GM12878 (cell line): ENCODE measurements around the gene CWC25. TPM values are rescaled to one million over a fixed set of nuclear protein-coding genes. Genes with fewer than 3 reads are reported as not detected.

Experiments
- CHD1 ChIP-seq: IDR thresholded peaks from 2 replicates; pipeline ENCODE4 v1.6.1; 2012; ENCODE audit warnings: low read depth, low read length, improper control_type of control experiment
- GABPA ChIP-seq: IDR thresholded peaks from 2 replicates; pipeline ENCODE4 v1.6.1; 2014; ENCODE audit warnings: antibody characterized with exemption, low read depth, mild to moderate bottlenecking, inconsistent platforms
- GATAD2B ChIP-seq: fragments of 450-650 bp; conservative IDR thresholded peaks from 2 replicates; pipeline ENCODE4 v1.6.1; 2017; ENCODE audit warnings: low read depth, mild to moderate bottlenecking, moderate library complexity
- IRF3 ChIP-seq: fragments of 450-650 bp; IDR thresholded peaks from 2 replicates; pipeline ENCODE4 v1.6.1; 2014; ENCODE audit warnings: mild to moderate bottlenecking
- KLF5 ChIP-seq: fragments of 450-650 bp; IDR thresholded peaks from 2 replicates; pipeline ENCODE4 v1.6.1; 2014; ENCODE audit warnings: mild to moderate bottlenecking; ENCODE audit not compliant: partially characterized antibody
- LARP7 ChIP-seq: fragments of 450-650 bp; IDR thresholded peaks from 2 replicates; pipeline ENCODE4 v1.6.1; 2017; ENCODE audit warnings: mild to moderate bottlenecking
- MYB ChIP-seq: fragments of 150-350 bp; IDR thresholded peaks from 2 replicates; pipeline ENCODE4 v1.6.1; 2014; ENCODE audit warnings: mild to moderate bottlenecking, low read depth, low read length, borderline replicate concordance
- MYC ChIP-seq: IDR thresholded peaks from 2 replicates; pipeline ENCODE4 v1.6.1; 2011; ENCODE audit warnings: mild to moderate bottlenecking, low read length, moderate library complexity, inconsistent platforms; ENCODE audit not compliant: insufficient read depth, insufficient replicate concordance, insufficient read length, severe bottlenecking
- NFYA ChIP-seq: IDR thresholded peaks from 2 replicates; pipeline ENCODE4 v1.6.1; 2011; ENCODE audit warnings: low read depth, mild to moderate bottlenecking, low read length, improper control_type of control experiment, borderline replicate concordance
- NR2F1 ChIP-seq: fragments of 450-650 bp; conservative IDR thresholded peaks from 2 replicates; pipeline ENCODE4 v1.6.1; 2017; ENCODE audit warnings: mild to moderate bottlenecking
- POLR2AphosphoS5 ChIP-seq: IDR thresholded peaks from 2 replicates; pipeline ENCODE4 v1.6.1; 2011; ENCODE audit warnings: mild to moderate bottlenecking, low read length, inconsistent platforms
- RAD21 ChIP-seq: IDR thresholded peaks from 2 replicates; pipeline ENCODE4 v1.6.1; 2011; ENCODE audit warnings: mild to moderate bottlenecking, low read depth, low read length, moderate library complexity; ENCODE audit not compliant: insufficient read depth
- RAD51 ChIP-seq: fragments of 450-650 bp; IDR thresholded peaks from 2 replicates; pipeline ENCODE4 v1.6.1; 2016; ENCODE audit warnings: moderate library complexity, mild to moderate bottlenecking, inconsistent platforms
- RBBP5 ChIP-seq: fragments of 200-600 bp; sonication (generic); conservative IDR thresholded peaks from 2 replicates; pipeline ENCODE4 v1.6.1; 2016
- SMAD1 ChIP-seq: fragments of 450-650 bp; IDR thresholded peaks from 2 replicates; pipeline ENCODE4 v1.6.1; 2018; ENCODE audit warnings: mild to moderate bottlenecking, low read depth; ENCODE audit not compliant: partially characterized antibody
- SP1 ChIP-seq: IDR thresholded peaks from one replicate; pipeline ENCODE4 v1.6.1; 2011; ENCODE audit warnings: low read depth, low read length
- SPI1 ChIP-seq: IDR thresholded peaks from 2 replicates; pipeline ENCODE4 v1.6.1; 2011; ENCODE audit warnings: low read depth, mild to moderate bottlenecking, low read length, moderate library complexity, borderline replicate concordance; ENCODE audit not compliant: insufficient read depth
- SREBF1 ChIP-seq: IDR thresholded peaks from 2 replicates; pipeline ENCODE4 v1.6.1; 2012; ENCODE audit warnings: mild to moderate bottlenecking, low read length
- TAF1 ChIP-seq: IDR thresholded peaks from 2 replicates; pipeline ENCODE4 v1.6.1; 2011; ENCODE audit warnings: mild to moderate bottlenecking, low read depth, low read length, borderline replicate concordance
- ZNF592 ChIP-seq: fragments of 450-650 bp; IDR thresholded peaks from 2 replicates; pipeline ENCODE4 v1.6.1; 2017; ENCODE audit warnings: mild to moderate bottlenecking, moderate library complexity
- ZNF687 ChIP-seq: fragments of 450-650 bp; IDR thresholded peaks from 2 replicates; pipeline ENCODE4 v1.6.1; 2017; ENCODE audit warnings: mild to moderate bottlenecking, moderate library complexity
- polyA plus RNA-seq, 11 experiments: library from polyadenylated mRNA; depleted of rRNA in 4 of 11; unstranded in 6 of 11; stranded (reverse) in 5 of 11; fragments of >200 nt; fragmentation: Nextera tagmentation in 4 of 11; fragmentation: Illumina TruSeq in 1 of 11; extraction: Ambion mirVana in 4 of 11; extraction: Trizol in 1 of 11; gene quantifications; 1 replicate in 1 of 11; 2 replicates in 10 of 11; pipeline versions ENCODE4 v1.2.1 to v1.2.3, GENCODE V29; 2011 to 2016; ENCODE audit warnings: inconsistent platforms in 2 of 11, missing spikeins in 2 of 11, low read depth in 1 of 11
- total RNA-seq, 4 experiments: library from RNA; depleted of rRNA in 3 of 4; stranded (reverse); fragments of >200 nt in 3 of 4; fragmentation: Illumina TruSeq in 1 of 4; extraction: Trizol in 1 of 4; gene quantifications; 2 replicates each; pipeline versions ENCODE4 v1.2.1 to v1.2.3, GENCODE V29; 2013 to 2021

CWC25 gene
- total and polyA plus RNA-seq, 10 of the 15 experiments (the other 5 are each of a cell fraction or from before 2014, with no cell fraction given): 14.7 to 29.7 (median 22.9) TPM

- peak; percentile 58 for TF ChIP-seq NR2F1
- TF ChIP-seq LARP7: peak; percentile 67; the same call in 1 of the 2 replicates
- 0 out of 2 replicates have a peak, but pooled peaks have one; percentile 2 for TF ChIP-seq RAD21
- TF ChIP-seq SREBF1: peak; percentile 33
- peak; percentile 94 for TF ChIP-seq ZNF687
- TF ChIP-seq SPI1: no peak
- TF ChIP-seq MYC: no peak
- peak; percentile 87; the same call in 1 of the 2 replicates for TF ChIP-seq TAF1
- TF ChIP-seq SP1: peak; percentile 89
- no peak for TF ChIP-seq CHD1
- peak; percentile 97 for TF ChIP-seq POLR2AphosphoS5
- TF ChIP-seq RAD51: no peak
- no peak for TF ChIP-seq IRF3
- TF ChIP-seq GATAD2B: peak; percentile 61; the same call in 1 of the 2 replicates
- no peak for TF ChIP-seq ZNF592
- peak; percentile 90 for TF ChIP-seq GABPA
- TF ChIP-seq MYB: peak; percentile 95
- TF ChIP-seq RBBP5: no peak
- no peak for TF ChIP-seq NFYA
- TF ChIP-seq SMAD1: no peak
- TF ChIP-seq KLF5: peak; percentile 82
These were observed at the start of gene CWC25 (continued) for GRCh38 chr17:38824899-38825761.
